GM12865 (cell line): ENCODE measurements around the gene AMOTL2.

Source experiments
- DNase-seq: peaks from one replicate; pipeline ENCODE4 v3.0.0; 2010; ENCODE audit warnings: low read depth
- H3K4me3 ChIP-seq: 2 replicates; pipeline ENCODE4 v1.5.1; 2011; ENCODE audit warnings: mild to moderate bottlenecking, low read depth, low read length, control low read depth
- CTCF ChIP-seq: IDR thresholded peaks from 2 replicates; pipeline ENCODE4 v1.5.1; 2011; ENCODE audit warnings: low read length, control low read depth, low read depth, inconsistent platforms; ENCODE audit not compliant: insufficient read depth; ENCODE audit errors: missing control alignments

The AMOTL2 gene

DNA sequence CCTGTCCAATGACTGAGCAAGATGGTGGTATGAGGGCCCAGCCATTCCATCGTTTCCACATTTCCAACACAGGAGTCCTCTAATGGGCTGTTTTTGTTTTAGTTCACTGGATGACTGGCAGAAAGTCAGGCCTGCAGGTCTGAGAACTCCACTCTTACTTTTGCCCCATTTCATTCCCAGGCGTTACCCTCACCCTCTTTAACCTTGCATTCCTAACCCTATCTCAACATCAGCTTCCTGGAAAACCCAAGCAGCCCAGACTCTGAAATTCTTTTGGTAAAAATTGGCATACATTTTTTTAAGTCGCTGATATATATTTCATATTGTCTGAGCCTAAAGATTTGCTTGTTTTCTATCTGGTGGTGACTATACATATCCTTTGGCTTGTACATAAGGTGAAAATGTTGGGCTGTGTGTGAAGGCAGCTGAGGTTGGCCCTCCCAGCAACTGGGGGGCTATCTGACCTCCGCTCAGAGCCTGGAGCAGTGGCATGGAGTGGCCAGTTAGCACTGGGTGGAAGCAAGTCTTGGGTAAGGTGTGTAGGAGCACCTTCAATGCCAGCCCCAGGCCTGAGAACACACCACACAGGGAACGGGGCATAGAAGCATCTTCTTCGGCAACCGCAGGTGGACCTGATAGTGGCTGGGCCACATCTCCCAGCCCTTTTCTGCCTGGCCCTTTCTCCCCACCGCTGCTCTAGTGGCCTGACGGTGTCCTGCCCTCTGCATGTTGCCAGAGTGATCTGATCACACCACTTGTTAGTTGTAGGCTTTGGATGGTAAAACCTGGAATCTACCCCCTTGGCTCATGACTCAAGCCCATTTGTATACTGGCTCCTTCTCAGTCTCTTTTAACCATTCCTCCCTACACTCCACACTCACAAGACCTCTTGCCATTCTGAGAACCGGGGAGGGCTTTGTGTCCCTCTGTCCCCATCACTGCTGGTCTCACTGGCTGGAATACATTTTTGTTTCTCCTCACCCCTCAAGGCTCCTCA, 50.0 kb downstream of the AMOTL2 start:
- no peak overlapping the region for H3K4me3 ChIP-seq
- TF ChIP-seq CTCF, result no peak
- no peak for DNase-seq

DNA sequence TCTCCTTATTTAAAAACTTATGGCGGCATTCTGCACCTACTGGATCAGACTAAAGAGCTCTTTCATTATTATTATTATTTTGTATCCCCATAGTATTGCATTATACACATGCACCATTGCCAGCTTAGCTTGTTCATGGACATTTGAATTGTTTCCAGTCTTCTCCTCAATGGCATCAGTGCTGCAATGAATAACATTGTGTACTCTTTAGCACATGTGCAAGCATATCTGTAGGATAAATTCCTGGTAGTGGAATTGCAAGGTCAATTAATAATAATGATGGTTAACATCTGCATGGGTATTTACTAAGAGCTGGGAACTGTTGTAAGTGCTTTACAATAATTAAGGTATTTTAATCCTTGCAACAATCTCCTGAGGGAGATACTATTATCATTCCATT, 52.0 kb downstream of the AMOTL2 start:
- DNase-seq, result no peak
- no peak overlapping the region for H3K4me3 ChIP-seq
- TF ChIP-seq CTCF, result no peak

DNA sequence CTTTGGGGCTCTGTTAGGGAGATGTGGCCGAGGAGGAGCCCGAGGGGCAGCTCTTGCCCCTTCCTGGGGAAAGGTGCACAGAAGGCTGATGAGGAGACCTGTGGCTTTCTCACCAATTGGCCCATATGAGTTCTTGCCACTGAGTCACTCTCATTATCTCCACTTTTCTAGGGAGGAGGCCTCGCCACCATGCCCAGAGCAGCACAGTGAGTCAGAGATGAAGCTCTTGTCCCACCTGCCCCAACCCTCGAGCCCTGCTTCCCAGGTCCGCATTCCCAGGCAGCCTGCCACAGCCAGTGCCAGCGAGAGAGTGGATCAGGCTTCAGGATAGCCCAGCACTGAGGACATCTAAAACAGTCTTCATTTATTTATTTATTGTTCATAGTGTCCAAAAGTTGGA, 53.5 kb downstream of the AMOTL2 start:
- no peak overlapping the region for H3K4me3 ChIP-seq
- no peak for TF ChIP-seq CTCF
- no peak for DNase-seq

DNA sequence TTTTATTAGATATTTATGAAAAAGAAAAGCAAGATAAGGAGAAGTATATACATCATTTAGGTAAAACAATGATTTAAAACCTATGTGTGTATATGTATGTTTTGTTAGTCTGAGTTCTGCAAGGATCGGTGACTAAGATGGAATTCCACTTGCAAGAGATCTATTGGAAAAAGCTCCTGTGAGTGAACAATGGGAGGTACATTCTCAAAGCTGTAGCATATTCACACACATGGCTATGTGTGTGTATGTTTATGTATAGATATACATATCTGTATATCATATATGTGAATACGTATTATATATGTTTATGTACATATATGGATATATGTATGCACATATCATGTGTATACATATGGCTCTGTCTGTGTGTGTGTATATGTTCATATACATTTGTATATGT, 54.3 kb downstream of the AMOTL2 start:
- no peak for DNase-seq
- TF ChIP-seq CTCF, result no peak
- H3K4me3 ChIP-seq, result no peak overlapping the region

DNA sequence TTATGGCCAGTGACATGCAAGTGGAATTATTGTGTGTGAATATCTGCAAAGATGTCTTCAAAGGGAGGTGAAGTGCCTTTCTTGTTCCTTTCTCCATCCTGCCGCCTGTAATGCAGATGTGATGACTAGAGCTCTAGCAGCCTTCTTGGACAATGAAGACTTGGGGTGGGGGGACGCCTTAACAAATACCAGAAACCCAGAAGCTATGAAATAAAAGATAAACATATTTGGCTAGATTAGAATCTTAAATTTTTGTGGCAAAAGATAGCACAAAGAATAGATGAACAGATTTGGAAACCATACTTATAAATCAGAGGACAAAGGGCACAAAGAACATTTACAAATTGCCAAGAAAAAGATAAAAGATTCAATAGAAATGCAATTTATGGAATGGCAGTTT, 56.1 kb downstream of the AMOTL2 start:
- TF ChIP-seq CTCF, result no peak
- no peak overlapping the region for H3K4me3 ChIP-seq
- no peak for DNase-seq

DNA sequence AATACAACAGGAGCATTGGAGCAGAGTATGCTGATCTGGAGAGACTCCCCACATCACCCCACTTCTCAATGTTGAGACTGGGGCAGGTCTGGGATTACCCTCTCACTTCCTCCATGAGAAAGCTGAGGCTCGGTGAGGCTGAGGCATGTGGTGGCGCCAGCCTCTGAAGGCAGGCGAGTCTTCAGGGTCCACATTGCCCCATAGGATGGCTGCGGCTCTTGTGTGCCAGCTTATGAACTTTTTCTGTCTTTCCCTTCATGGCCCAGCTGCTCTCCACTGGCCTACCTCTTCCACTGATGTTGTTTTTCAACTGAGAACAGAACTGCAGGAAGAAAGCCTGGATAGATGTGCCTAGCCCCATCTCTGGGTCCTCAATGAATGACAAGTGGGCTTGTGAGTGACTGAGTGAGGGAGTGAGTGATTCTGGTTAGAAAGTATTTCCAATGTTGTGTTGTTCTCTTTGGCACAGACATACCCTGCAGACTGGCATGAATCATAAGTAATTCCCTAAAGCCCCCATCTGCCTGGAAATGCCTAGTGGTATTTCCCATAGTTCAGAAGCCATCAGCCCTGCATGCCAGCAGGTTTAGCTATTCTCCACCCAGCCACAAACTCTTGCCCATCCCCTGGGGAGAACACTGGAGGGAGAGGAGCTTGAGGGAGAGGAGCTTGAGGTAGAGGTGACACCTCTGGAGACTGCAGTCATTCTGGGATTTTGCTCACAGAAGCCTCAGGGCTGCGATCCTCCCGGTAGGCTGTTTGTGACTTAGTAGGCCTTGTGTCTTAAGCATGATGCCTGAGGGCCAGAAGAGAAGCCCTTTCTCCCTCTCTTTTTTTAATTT, 56.9 kb downstream of the AMOTL2 start:
- no peak for DNase-seq
- no peak overlapping the region for H3K4me3 ChIP-seq
- no peak for TF ChIP-seq CTCF
